HUES48 (cell line): ENCODE results near the gene TTLL5.

Source experiments
- H3K27ac ChIP-seq: one replicate; pipeline ENCODE4 v1.7.0; 2013; ENCODE audit warnings: low read depth, low read length, inconsistent platforms
- H3K27me3 ChIP-seq: 2 replicates; pipeline ENCODE4 v1.6.1; 2013; ENCODE audit warnings: mild to moderate bottlenecking, low read length; ENCODE audit not compliant: control insufficient read depth, insufficient read depth
- H3K36me3 ChIP-seq: 2 replicates; pipeline ENCODE4 v1.6.1; 2013; ENCODE audit warnings: low read length; ENCODE audit not compliant: control insufficient read depth, insufficient read depth
- H3K4me1 ChIP-seq: 2 replicates; pipeline ENCODE4 v1.6.1; 2013; ENCODE audit warnings: mild to moderate bottlenecking, low read length; ENCODE audit not compliant: control insufficient read depth, insufficient read depth
- H3K4me3 ChIP-seq: 2 replicates; pipeline ENCODE4 v1.5.1; 2013; ENCODE audit warnings: mild to moderate bottlenecking, low read depth, low read length
- H3K9ac ChIP-seq: 2 replicates; pipeline ENCODE4 v1.6.1; 2013; ENCODE audit warnings: mild to moderate bottlenecking, low read depth, low read length, moderate library complexity
- H3K9me3 ChIP-seq: 2 replicates; pipeline ENCODE4 v1.6.1; 2013; ENCODE audit warnings: low read length; ENCODE audit not compliant: control insufficient read depth, insufficient read depth

Gene TTLL5

GRCh38 chr14:75866970-75867369, 205.9 kb downstream of the TTLL5 start:
- Histone ChIP-seq H3K9ac (no peak overlapping the region), H3K4me1 (peaks cover 33% of the 10 kb centered on the region), H3K27me3 (peaks cover 14% of the 10 kb centered on the region), H3K9me3 (no peaks in the 10 kb centered on the region), H3K36me3 (peaks cover 11% of the 10 kb centered on the region), H3K27ac (peak overlapping the region; percentile 45), H3K4me3 (no peak overlapping the region)

- Histone ChIP-seq H3K9ac (no peak overlapping the region), H3K9me3 (no peaks in the 10 kb centered on the region), H3K27me3 (no peaks in the 10 kb centered on the region), H3K4me3 (no peak overlapping the region), H3K27ac (no peak overlapping the region), H3K4me1 (peaks cover 23% of the 10 kb centered on the region), H3K36me3 (peaks cover 15% of the 10 kb centered on the region)
These were observed 210.3 kb downstream of the TTLL5 start for GRCh38 chr14:75871181-75871880.

GRCh38 chr14:75875958-75876357, 214.9 kb downstream of the TTLL5 start:
- H3K4me1 ChIP-seq = no peaks in the 10 kb centered on the region
- peaks cover 15% of the 10 kb centered on the region for H3K36me3 ChIP-seq
- H3K9me3 ChIP-seq = no peaks in the 10 kb centered on the region
- no peak overlapping the region for H3K9ac ChIP-seq
- H3K27ac ChIP-seq = no peak overlapping the region
- no peak overlapping the region for H3K4me3 ChIP-seq
- H3K27me3 ChIP-seq = no peaks in the 10 kb centered on the region

GRCh38 chr14:75876530-75876929, 215.5 kb downstream of the TTLL5 start:
- peaks cover 5% of the 10 kb centered on the region; the same call in 1 of the 2 replicates for H3K4me1 ChIP-seq
- peaks cover 9% of the 10 kb centered on the region; the same call in 1 of the 2 replicates for H3K36me3 ChIP-seq
- no peaks in the 10 kb centered on the region for H3K9me3 ChIP-seq
- no peak overlapping the region for H3K4me3 ChIP-seq
- H3K27ac ChIP-seq = no peak overlapping the region
- no peaks in the 10 kb centered on the region for H3K27me3 ChIP-seq
- no peak overlapping the region for H3K9ac ChIP-seq

GRCh38 chr14:75877292-75877691, 216.2 kb downstream of the TTLL5 start:
- no peak overlapping the region for H3K27ac ChIP-seq
- H3K36me3 ChIP-seq = peaks cover 4% of the 10 kb centered on the region; the same call in 1 of the 2 replicates
- H3K4me1 ChIP-seq = peaks cover 13% of the 10 kb centered on the region
- H3K9ac ChIP-seq = no peak overlapping the region
- H3K4me3 ChIP-seq = no peak overlapping the region
- no peaks in the 10 kb centered on the region for H3K27me3 ChIP-seq
- no peaks in the 10 kb centered on the region for H3K9me3 ChIP-seq

- Histone ChIP-seq H3K36me3 (peaks cover 6% of the 10 kb centered on the region; the same call in 1 of the 2 replicates), H3K9me3 (no peaks in the 10 kb centered on the region), H3K9ac (no peak overlapping the region)
These were observed 216.8 kb downstream of the TTLL5 start for GRCh38 chr14:75877884-75878283.

GRCh38 chr14:75879031-75879430, 218.0 kb downstream of the TTLL5 start:
- Histone ChIP-seq H3K36me3 (peaks cover 5% of the 10 kb centered on the region; the same call in 1 of the 2 replicates), H3K4me1 (peaks cover 25% of the 10 kb centered on the region), H3K27me3 (no peaks in the 10 kb centered on the region), H3K9ac (no peak overlapping the region), H3K4me3 (no peak overlapping the region), H3K9me3 (no peaks in the 10 kb centered on the region), H3K27ac (no peak overlapping the region)

More at GRCh38 chr14:75877884-75878283, 216.8 kb downstream of the TTLL5 start:
- Histone ChIP-seq H3K27me3 (no peaks in the 10 kb centered on the region), H3K4me3 (no peak overlapping the region), H3K4me1 (peaks cover 19% of the 10 kb centered on the region), H3K27ac (no peak overlapping the region)

GRCh38 chr14:75880512-75880911, 219.5 kb downstream of the TTLL5 start:
- Histone ChIP-seq H3K4me3 (no peak overlapping the region), H3K9ac (no peak overlapping the region), H3K27ac (no peak overlapping the region), H3K27me3 (no peaks in the 10 kb centered on the region), H3K9me3 (no peaks in the 10 kb centered on the region), H3K36me3 (peaks cover 5% of the 10 kb centered on the region), H3K4me1 (peaks cover 25% of the 10 kb centered on the region)

GRCh38 chr14:75881994-75882393, 220.9 kb downstream of the TTLL5 start:
- H3K4me3 ChIP-seq = no peak overlapping the region
- no peak overlapping the region for H3K27ac ChIP-seq
- H3K9me3 ChIP-seq = no peaks in the 10 kb centered on the region
- no peak overlapping the region for H3K9ac ChIP-seq
- H3K4me1 ChIP-seq = peaks cover 25% of the 10 kb centered on the region
- H3K36me3 ChIP-seq = peaks cover 5% of the 10 kb centered on the region
- H3K27me3 ChIP-seq = no peaks in the 10 kb centered on the region

- Histone ChIP-seq H3K36me3 (peaks cover 5% of the 10 kb centered on the region), H3K9ac (no peak overlapping the region), H3K27me3 (no peaks in the 10 kb centered on the region), H3K9me3 (no peaks in the 10 kb centered on the region), H3K4me1 (peaks cover 25% of the 10 kb centered on the region), H3K4me3 (no peak overlapping the region), H3K27ac (no peak overlapping the region)
These were observed 223.2 kb downstream of the TTLL5 start for GRCh38 chr14:75884198-75884611.

GRCh38 chr14:75885829-75886228, 224.8 kb downstream of the TTLL5 start:
- H3K4me1 ChIP-seq = peaks cover 25% of the 10 kb centered on the region
- H3K9ac ChIP-seq = no peak overlapping the region
- H3K27ac ChIP-seq = no peak overlapping the region
- H3K36me3 ChIP-seq = peaks cover 5% of the 10 kb centered on the region
- H3K4me3 ChIP-seq = no peak overlapping the region
- no peaks in the 10 kb centered on the region for H3K27me3 ChIP-seq
- H3K9me3 ChIP-seq = no peaks in the 10 kb centered on the region
